ENCODE data around the gene ERC1.

Gene ERC1

GRCh38 chr12:1369460-1369859, 378.4 kb downstream of the ERC1 start:
- Histone ChIP-seq H3K36me3 (ENCODE audit: control insufficient read depth, low read length) (0 out of 2 replicates have a peak, but pooled peaks cover 2% of the 10 kb centered on the region), H3K9me2 (replicated peaks; ENCODE audit: control insufficient read depth, low read length) (no peaks in the 10 kb centered on the region; the same call in 1 of the 2 replicates), H3F3A (ENCODE audit: control insufficient read depth, insufficient read depth) (no peaks in the 10 kb centered on the region), H3K4me2 (ENCODE audit: low read length) (no peak overlapping the region), H3K4me3 (ENCODE audit: low read length) (no peak overlapping the region), H4K20me1 (ENCODE audit: control insufficient read depth, insufficient read depth, low read depth, low read length) (no peaks in the 10 kb centered on the region), H3K4me1 (ENCODE audit: control insufficient read depth, low read length) (peaks cover 12% of the 10 kb centered on the region), H3K9me3 (ENCODE audit: control insufficient read depth, insufficient read depth, low read length) (no peaks in the 10 kb centered on the region), H3K27me3 (ENCODE audit: control insufficient read depth, low read length) (no peaks in the 10 kb centered on the region), H3K79me2 (ENCODE audit: control insufficient read depth, low read length) (no peaks in the 10 kb centered on the region), H3K27ac (ENCODE audit: low read depth, low read length) (no peak overlapping the region)
- TF ChIP-seq CTCF (IDR thresholded peaks at IDR 0.05; ENCODE audit: low read depth, low read length, poor library complexity, severe bottlenecking) (no peak), EZH2phosphoT487 (IDR thresholded peaks at IDR 0.05; ENCODE audit: borderline replicate concordance, low read length) (no peak)

- Histone ChIP-seq H3K9me2 (replicated peaks; ENCODE audit: control insufficient read depth, low read length) (no peaks in the 10 kb centered on the region; the same call in 1 of the 2 replicates), H3K4me2 (ENCODE audit: low read length) (peak overlapping the region; percentile 4; the same call in 1 of the 2 replicates), H3K36me3 (ENCODE audit: control insufficient read depth, low read length) (0 out of 2 replicates have a peak, but pooled peaks cover 2% of the 10 kb centered on the region), H3F3A (ENCODE audit: control insufficient read depth, insufficient read depth) (no peaks in the 10 kb centered on the region), H3K27me3 (ENCODE audit: control insufficient read depth, low read length) (no peaks in the 10 kb centered on the region), H3K79me2 (ENCODE audit: control insufficient read depth, low read length) (no peaks in the 10 kb centered on the region), H3K27ac (ENCODE audit: low read depth, low read length) (no peak overlapping the region), H3K4me1 (ENCODE audit: control insufficient read depth, low read length) (peaks cover 12% of the 10 kb centered on the region), H3K9me3 (ENCODE audit: control insufficient read depth, insufficient read depth, low read length) (no peaks in the 10 kb centered on the region), H4K20me1 (ENCODE audit: control insufficient read depth, insufficient read depth, low read depth, low read length) (no peaks in the 10 kb centered on the region), H3K4me3 (ENCODE audit: low read length) (no peak overlapping the region)
- TF ChIP-seq CTCF (IDR thresholded peaks at IDR 0.05; ENCODE audit: low read depth, low read length, poor library complexity, severe bottlenecking) (no peak), EZH2phosphoT487 (IDR thresholded peaks at IDR 0.05; ENCODE audit: borderline replicate concordance, low read length) (no peak)
These were observed 379.0 kb downstream of the ERC1 start for GRCh38 chr12:1369938-1370500.

GRCh38 chr12:1373901-1374735, 383.1 kb downstream of the ERC1 start:
- Histone ChIP-seq H3K9me2 (replicated peaks; ENCODE audit: control insufficient read depth, low read length) (no peaks in the 10 kb centered on the region), H3K27ac (ENCODE audit: low read depth, low read length) (no peak overlapping the region), H3K4me2 (ENCODE audit: low read length) (no peak overlapping the region), H3K36me3 (ENCODE audit: control insufficient read depth, low read length) (0 out of 2 replicates have a peak, but pooled peaks cover 2% of the 10 kb centered on the region), H3F3A (ENCODE audit: control insufficient read depth, insufficient read depth) (no peaks in the 10 kb centered on the region), H3K79me2 (ENCODE audit: control insufficient read depth, low read length) (no peaks in the 10 kb centered on the region), H3K4me3 (ENCODE audit: low read length) (no peak overlapping the region), H4K20me1 (ENCODE audit: control insufficient read depth, insufficient read depth, low read depth, low read length) (no peaks in the 10 kb centered on the region), H3K4me1 (ENCODE audit: control insufficient read depth, low read length) (peaks cover 12% of the 10 kb centered on the region), H3K27me3 (ENCODE audit: control insufficient read depth, low read length) (no peaks in the 10 kb centered on the region), H3K9me3 (ENCODE audit: control insufficient read depth, insufficient read depth, low read length) (no peaks in the 10 kb centered on the region)
- TF ChIP-seq CTCF (IDR thresholded peaks at IDR 0.05; ENCODE audit: low read depth, low read length, poor library complexity, severe bottlenecking) (no peak), EZH2phosphoT487 (IDR thresholded peaks at IDR 0.05; ENCODE audit: borderline replicate concordance, low read length) (no peak)

Measured in DOHH2 (cell line).